Endodermal cell (in vitro differentiated cells): ENCODE results near the gene DRD1. TPM values are rescaled to one million over a fixed set of nuclear protein-coding genes. Genes with fewer than 3 reads are reported as not detected.
A peak's percentile ranks its signal among the peaks of the same experiment; 100 is the strongest.
"Not testable (repeated sequence)": the region's sequence is repeated elsewhere in the genome, so short reads cannot be mapped to it uniquely, and the experiment has no call there.

Experiments used
- DNase-seq: peaks from one replicate; pipeline ENCODE4 v3.0.0-alpha.2; 2017
- H3K27ac ChIP-seq: 2 replicates; pipeline ENCODE4 v1.5.1; 2013; ENCODE audit warnings: mild to moderate bottlenecking, low read depth, low read length, moderate library complexity
- H3K27me3 ChIP-seq: 2 replicates; pipeline ENCODE4 v1.6.1; 2013; ENCODE audit warnings: mild to moderate bottlenecking, low read length, moderate library complexity; ENCODE audit not compliant: insufficient read depth, control insufficient read depth, poor library complexity, severe bottlenecking
- H3K36me3 ChIP-seq: 2 replicates; pipeline ENCODE4 v1.7.0; 2013; ENCODE audit warnings: mild to moderate bottlenecking, low read length, moderate library complexity; ENCODE audit not compliant: control insufficient read depth, insufficient read depth
- H3K4me1 ChIP-seq: one replicate; pipeline ENCODE4 v1.7.0; 2013; ENCODE audit warnings: low read length; ENCODE audit not compliant: control insufficient read depth, insufficient read depth
- H3K4me3 ChIP-seq: 2 replicates; pipeline ENCODE4 v1.5.1; 2013; ENCODE audit warnings: mild to moderate bottlenecking, low read length, moderate library complexity
- H3K9ac ChIP-seq: 2 replicates; pipeline ENCODE4 v1.6.1; 2013; ENCODE audit warnings: mild to moderate bottlenecking, low read length, moderate library complexity; ENCODE audit not compliant: poor library complexity, severe bottlenecking; ENCODE audit errors: extremely low read depth
- H3K9me3 ChIP-seq: 2 replicates; pipeline ENCODE4 v1.6.1; 2013; ENCODE audit warnings: mild to moderate bottlenecking, low read length, moderate library complexity; ENCODE audit not compliant: control insufficient read depth
- H3K27ac Mint-ChIP-seq: 2 replicates; pipeline ENCODE4 v1.8.0; 2020; ENCODE audit warnings: mixed read lengths
- H3K27me3 Mint-ChIP-seq: 2 replicates; pipeline ENCODE4 v1.8.0; 2021; ENCODE audit warnings: mild to moderate bottlenecking, mixed read lengths; ENCODE audit not compliant: insufficient read depth
- H3K36me3 Mint-ChIP-seq: 2 replicates; pipeline ENCODE4 v1.8.0; 2020; ENCODE audit warnings: low read depth, mixed read lengths
- H3K4me1 Mint-ChIP-seq: 2 replicates; pipeline ENCODE4 v1.8.0; 2020; ENCODE audit warnings: mixed read lengths
- H3K4me3 Mint-ChIP-seq: 2 replicates; pipeline ENCODE4 v1.8.0; 2020; ENCODE audit warnings: mild to moderate bottlenecking, moderate library complexity, mixed read lengths
- H3K9me3 Mint-ChIP-seq: 2 replicates; pipeline ENCODE4 v1.8.0; 2020; ENCODE audit warnings: mild to moderate bottlenecking, mixed read lengths
- WGBS, 2 experiments: methylation state at CpG; one replicate each; pipeline versions ENCODE4 v1.1.5 to v1.1.7; 2013; ENCODE audit warnings: missing lambda C conversion rate in 2 of 2, mixed read lengths in 1 of 2; ENCODE audit not compliant: insufficient coverage in 1 of 2, insufficient read length in 1 of 2; 5-methylcytosine and 5-hydroxymethylcytosine counted together
- total RNA-seq, 2 donors: library from RNA; stranded (reverse); fragmentation: NEBNext Ultra II Directional in 1 of 2; extraction: Animal tissue kit (Norgen Biotek cat#: 25700) in 1 of 2; gene quantifications; 2 replicates in 1 of 2; 3 replicates in 1 of 2; pipeline ENCODE4 v1.2.1, GENCODE V29; 2021
- TF ChIP-seq, protein P1 (sequence below): fragments of 200-600 bp; sonication (generic); conservative IDR thresholded peaks from 2 replicates; pipeline ENCODE4 v1.5.0; 2021; ENCODE audit warnings: antibody characterized with exemption, mild to moderate bottlenecking

DRD1 gene
- total RNA-seq, 2 donors from 2014 or later: 0.53 to 0.59 TPM

GRCh38 chr5:175415303-175415702 is 28.7 kb downstream of the DRD1 start:
- H3K36me3 ChIP-seq: no peaks in the 10 kb centered on the region
- Mint-ChIP-seq H3K9me3 (peaks cover 39% of the 10 kb centered on the region), H3K36me3 (peaks cover 18% of the 10 kb centered on the region), H3K4me3 (no peak overlapping the region), H3K27ac (no peak overlapping the region), H3K27me3 (no peaks in the 10 kb centered on the region), H3K4me1 (peaks cover 29% of the 10 kb centered on the region)
- no peak overlapping the region for H3K9ac ChIP-seq
- H3K27me3 ChIP-seq: no peaks in the 10 kb centered on the region
- H3K27ac ChIP-seq: no peak overlapping the region
- TF ChIP-seq, protein P1, sequence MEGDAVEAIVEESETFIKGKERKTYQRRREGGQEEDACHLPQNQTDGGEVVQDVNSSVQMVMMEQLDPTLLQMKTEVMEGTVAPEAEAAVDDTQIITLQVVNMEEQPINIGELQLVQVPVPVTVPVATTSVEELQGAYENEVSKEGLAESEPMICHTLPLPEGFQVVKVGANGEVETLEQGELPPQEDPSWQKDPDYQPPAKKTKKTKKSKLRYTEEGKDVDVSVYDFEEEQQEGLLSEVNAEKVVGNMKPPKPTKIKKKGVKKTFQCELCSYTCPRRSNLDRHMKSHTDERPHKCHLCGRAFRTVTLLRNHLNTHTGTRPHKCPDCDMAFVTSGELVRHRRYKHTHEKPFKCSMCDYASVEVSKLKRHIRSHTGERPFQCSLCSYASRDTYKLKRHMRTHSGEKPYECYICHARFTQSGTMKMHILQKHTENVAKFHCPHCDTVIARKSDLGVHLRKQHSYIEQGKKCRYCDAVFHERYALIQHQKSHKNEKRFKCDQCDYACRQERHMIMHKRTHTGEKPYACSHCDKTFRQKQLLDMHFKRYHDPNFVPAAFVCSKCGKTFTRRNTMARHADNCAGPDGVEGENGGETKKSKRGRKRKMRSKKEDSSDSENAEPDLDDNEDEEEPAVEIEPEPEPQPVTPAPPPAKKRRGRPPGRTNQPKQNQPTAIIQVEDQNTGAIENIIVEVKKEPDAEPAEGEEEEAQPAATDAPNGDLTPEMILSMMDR: no peak
- H3K9me3 ChIP-seq: peaks cover 44% of the 10 kb centered on the region
- DNase-seq: no peak
- peak overlapping the region; percentile 5 for H3K4me3 ChIP-seq
- WGBS, 2 experiments: 93 to 100% methylated on average over 1 to 2 of the region's 2 CpGs
- peaks cover 10% of the 10 kb centered on the region for H3K4me1 ChIP-seq

GRCh38 chr5:175410926-175411325 is 33.1 kb downstream of the DRD1 start:
- Histone ChIP-seq H3K27ac (no peak overlapping the region), H3K4me1 (peaks cover 6% of the 10 kb centered on the region), H3K9me3 (peaks cover 11% of the 10 kb centered on the region), H3K9ac (no peak overlapping the region), H3K27me3 (no peaks in the 10 kb centered on the region), H3K4me3 (peak overlapping the region; percentile 10), H3K36me3 (no peaks in the 10 kb centered on the region)
- H3K4me3 Mint-ChIP-seq: no peak overlapping the region
- H3K4me1 Mint-ChIP-seq: peaks cover 22% of the 10 kb centered on the region
- no peak overlapping the region for H3K27ac Mint-ChIP-seq
- H3K9me3 Mint-ChIP-seq: peaks cover 12% of the 10 kb centered on the region
- WGBS, 2 experiments: 50% methylated on average over 1 of the region's 2 CpGs; no CpG with 5 or more reads in 1 of the 2 experiments
- peaks cover 7% of the 10 kb centered on the region for H3K36me3 Mint-ChIP-seq
- TF ChIP-seq, protein P1: no peak
- no peak for DNase-seq
- no peaks in the 10 kb centered on the region for H3K27me3 Mint-ChIP-seq

DNA sequence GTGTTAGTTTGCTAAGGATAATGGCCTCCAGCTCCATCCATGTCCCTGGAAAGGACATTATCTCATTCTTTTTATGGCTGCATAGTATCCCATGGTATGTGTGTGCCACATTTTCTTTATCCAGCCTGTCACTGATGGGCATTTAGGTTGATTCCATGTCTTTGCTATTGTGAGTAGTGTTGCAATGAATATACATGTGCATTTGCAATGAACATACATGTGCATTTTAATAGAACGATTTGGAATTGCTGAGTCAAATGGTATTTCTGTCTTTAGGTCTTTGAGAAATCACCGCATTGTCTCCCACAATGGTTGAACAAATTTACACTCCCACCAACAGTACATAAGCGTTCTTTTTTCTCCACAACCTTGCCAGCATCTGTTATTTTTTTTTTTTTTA is 37.7 kb downstream of the DRD1 start:
- Histone ChIP-seq H3K9me3 (peaks cover 16% of the 10 kb centered on the region), H3K4me3 (no peak overlapping the region), H3K36me3 (no peaks in the 10 kb centered on the region), H3K27ac (no peak overlapping the region), H3K4me1 (no peaks in the 10 kb centered on the region), H3K27me3 (no peaks in the 10 kb centered on the region), H3K9ac (no peak overlapping the region)
- Mint-ChIP-seq H3K27ac (no peak overlapping the region), H3K9me3 (peaks cover 18% of the 10 kb centered on the region), H3K27me3 (peaks cover 4% of the 10 kb centered on the region), H3K4me1 (peaks cover 6% of the 10 kb centered on the region), H3K36me3 (peaks cover 6% of the 10 kb centered on the region), H3K4me3 (no peak overlapping the region)
- WGBS, 2 experiments: 98% methylated on average over 2 of the region's 3 CpGs; no CpG with 5 or more reads in 1 of the 2 experiments
- DNase-seq: no peak
- TF ChIP-seq, protein P1: no peak

- not testable (repeated sequence) for H3K36me3 ChIP-seq, H3K4me1 Mint-ChIP-seq, H3K27me3 Mint-ChIP-seq, H3K36me3 Mint-ChIP-seq, H3K27me3 ChIP-seq, DNase-seq, H3K9me3 ChIP-seq, H3K27ac ChIP-seq, H3K4me1 ChIP-seq, H3K9ac ChIP-seq
- peak overlapping the region; percentile 89 for H3K27ac Mint-ChIP-seq
- H3K9me3 Mint-ChIP-seq: peaks cover 22% of the 10 kb centered on the region
- H3K4me3 Mint-ChIP-seq: peak overlapping the region; percentile 60
- H3K4me3 ChIP-seq: peak overlapping the region; percentile 23
- WGBS, 2 experiments: 58% methylated on average over 23 of the region's 28 CpGs; no CpG with 5 or more reads in 1 of the 2 experiments
Measured at GRCh38 chr5:175397590-175398297, 46.2 kb downstream of the DRD1 start.

DNA sequence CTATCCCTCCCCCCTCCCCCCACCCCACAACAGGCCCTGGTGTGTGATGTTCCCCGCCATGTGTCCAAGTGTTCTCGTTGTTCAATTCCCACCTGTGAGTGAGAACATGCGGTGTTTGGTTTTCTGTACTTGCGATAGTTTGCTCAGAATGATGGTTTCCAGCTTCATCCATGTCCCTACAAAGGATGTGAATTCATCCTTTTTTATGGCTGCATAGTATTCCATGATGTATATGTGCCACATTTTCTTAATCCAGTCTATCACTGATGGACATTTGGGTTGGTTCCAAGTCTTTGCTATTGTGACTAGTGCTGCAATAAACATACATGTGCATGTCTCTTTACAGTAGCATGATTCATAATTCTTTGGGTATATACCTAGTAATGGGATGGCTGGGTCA is 48.6 kb downstream of the DRD1 start:
- WGBS, 2 experiments: 91% methylated on average over 4 of the region's 4 CpGs; no CpG with 5 or more reads in 1 of the 2 experiments
- peaks cover 21% of the 10 kb centered on the region for H3K9me3 Mint-ChIP-seq
- H3K4me3 ChIP-seq, H3K27ac Mint-ChIP-seq, H3K27ac ChIP-seq, H3K4me3 Mint-ChIP-seq, H3K36me3 ChIP-seq, H3K36me3 Mint-ChIP-seq, H3K9me3 ChIP-seq, H3K9ac ChIP-seq, H3K4me1 ChIP-seq, H3K27me3 ChIP-seq, DNase-seq, H3K4me1 Mint-ChIP-seq, H3K27me3 Mint-ChIP-seq: not testable (repeated sequence)
